ENCODE measurements around the gene TENM4.

DNA sequence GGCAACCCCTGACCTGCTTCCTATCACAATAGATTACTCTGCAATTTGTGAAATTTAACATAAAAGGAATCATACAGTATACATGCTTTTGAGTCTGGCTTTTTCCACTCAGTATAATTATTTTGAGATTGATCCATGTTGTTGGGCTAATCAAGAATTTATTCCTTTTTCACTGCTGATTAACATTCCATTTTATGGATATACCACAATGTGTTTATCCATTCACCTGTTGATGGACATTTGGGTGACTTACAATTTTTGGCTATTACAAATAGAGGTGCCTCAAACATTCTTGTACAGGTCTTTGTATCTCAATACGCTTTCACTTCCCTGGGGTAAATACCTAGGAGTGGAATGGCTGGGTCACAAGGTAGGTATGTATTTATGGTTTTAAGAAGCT, 24.9 kb downstream of the TENM4 start:
- TF ChIP-seq, protein P1, sequence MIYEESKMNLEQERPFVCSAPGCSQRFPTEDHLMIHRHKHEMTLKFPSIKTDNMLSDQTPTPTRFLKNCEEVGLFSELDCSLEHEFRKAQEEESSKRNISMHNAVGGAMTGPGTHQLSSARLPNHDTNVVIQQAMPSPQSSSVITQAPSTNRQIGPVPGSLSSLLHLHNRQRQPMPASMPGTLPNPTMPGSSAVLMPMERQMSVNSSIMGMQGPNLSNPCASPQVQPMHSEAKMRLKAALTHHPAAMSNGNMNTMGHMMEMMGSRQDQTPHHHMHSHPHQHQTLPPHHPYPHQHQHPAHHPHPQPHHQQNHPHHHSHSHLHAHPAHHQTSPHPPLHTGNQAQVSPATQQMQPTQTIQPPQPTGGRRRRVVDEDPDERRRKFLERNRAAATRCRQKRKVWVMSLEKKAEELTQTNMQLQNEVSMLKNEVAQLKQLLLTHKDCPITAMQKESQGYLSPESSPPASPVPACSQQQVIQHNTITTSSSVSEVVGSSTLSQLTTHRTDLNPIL (CRISPR knock-in tag; IDR thresholded peaks at IDR 0.05; ENCODE audit: low read depth), result no peak
- no peak for TF ChIP-seq ZFP3 (CRISPR knock-in tag; IDR thresholded peaks at IDR 0.05)
- no peak for TF ChIP-seq SNAI2 (CRISPR knock-in tag; IDR thresholded peaks at IDR 0.05)
- TF ChIP-seq ZFP30 (CRISPR knock-in tag; IDR thresholded peaks at IDR 0.05), result no peak
- no peak for TF ChIP-seq RARB (CRISPR knock-in tag; IDR thresholded peaks at IDR 0.05)
- TF ChIP-seq ISL1 (CRISPR knock-in tag; IDR thresholded peaks at IDR 0.05), result no peak
